K562 (cell line): ENCODE data around the gene ADORA2B. TPM values are rescaled to one million over a fixed set of nuclear protein-coding genes. Genes with fewer than 3 reads are reported as not detected.

Source experiments
- ATAC-seq: fragments of 200-7000 bp; cut with Tn5 transposase; 3 replicates; pipeline ENCODE4 v1.9.1; 2020; ENCODE audit warnings: moderate library complexity
- BruUV-seq: library from RNA; stranded (reverse); fragments of 400-500 nt; replicated peaks from 2 replicates; lab custom pipeline; 2021; lab: Mats Ljungman, UMichigan
- CTCF ChIA-PET: fragments of 300-600 bp; formaldehyde crosslinking; extraction: SDS; loops from one replicate; lab custom pipeline; 2021; ENCODE audit warnings: low intra/inter-chr PET ratio; lab: Yijun Ruan, JAX
- POLR2A ChIA-PET: fragments of 300-600, 350-650 bp; sonication (Branson Sonifier 250); formaldehyde crosslinking; extraction: SDS; loops from one replicate; lab custom pipeline; 2021; ENCODE audit warnings: antibody characterized with exemption, inconsistent platforms; lab: Yijun Ruan, JAX
- DNase-seq, 4 experiments: peaks; one replicate each; pipeline versions ENCODE4 v3.0.0 to v3.0.0-alpha.2; 2011 to 2018; ENCODE audit warnings: low spot score in 3 of 4, mixed read lengths in 3 of 4; ENCODE audit errors: extremely low read depth in 1 of 4
- FAIRE-seq: peaks from 2 replicates; lab custom pipeline; 2011; peaks lifted over from hg19 to GRCh38; lab: Jason Lieb, UNC
- H2AFZ ChIP-seq: 2 replicates; pipeline ENCODE4 v1.6.0; 2011; ENCODE audit warnings: low read depth, low read length, control low read depth, inconsistent platforms
- H3K27ac ChIP-seq: fragments of 200-600 bp; 3 replicates; pipeline ENCODE4 v1.8.0; 2011; ENCODE audit warnings: low read depth, mild to moderate bottlenecking, control low read depth, inconsistent platforms, low read length, moderate library complexity, mixed read lengths; ENCODE audit errors: extremely low read depth
- H3K27me3 ChIP-seq, 2 experiments: fragments of 300-600 bp in 1 of 2; 2 replicates in 1 of 2; 3 replicates in 1 of 2; pipeline versions ENCODE4 v1.6.0 to v1.8.0; 2011; ENCODE audit warnings: inconsistent platforms in 2 of 2, low read length in 2 of 2, mild to moderate bottlenecking in 1 of 2, mixed read lengths in 1 of 2, moderate library complexity in 1 of 2; ENCODE audit not compliant: control insufficient read depth in 2 of 2, insufficient read depth in 2 of 2
- H3K36me3 ChIP-seq: fragments of 300-600 bp; 3 replicates; pipeline ENCODE4 v1.8.0; 2011; ENCODE audit warnings: mild to moderate bottlenecking, low read length, inconsistent platforms; ENCODE audit not compliant: control insufficient read depth, insufficient read depth
- H3K4me1 ChIP-seq, 2 experiments: fragments of 200-600 bp in 1 of 2; replicated peaks in 1 of 2; 2 replicates in 1 of 2; 3 replicates in 1 of 2; pipeline versions ENCODE4 v1.5.1 to v1.8.0; 2011; ENCODE audit warnings: inconsistent platforms in 2 of 2, low read length in 2 of 2, mild to moderate bottlenecking in 1 of 2, mixed read lengths in 1 of 2, moderate library complexity in 1 of 2; ENCODE audit not compliant: control insufficient read depth in 2 of 2, insufficient read depth in 2 of 2
- H3K4me2 ChIP-seq: 2 replicates; pipeline ENCODE4 v1.6.1; 2011; ENCODE audit warnings: low read length, control low read depth, inconsistent platforms, mixed read lengths; ENCODE audit not compliant: insufficient read depth
- H3K4me3 ChIP-seq: fragments of 200-600 bp; sonication (generic), shearing (Covaris generic); 2 replicates; pipeline ENCODE4 v1.5.1; 2016; ENCODE audit warnings: control low read depth, inconsistent platforms
- H3K79me2 ChIP-seq: fragments of 200-600 bp; 3 replicates; pipeline ENCODE4 v1.8.0; 2011; ENCODE audit warnings: low read length, inconsistent platforms; ENCODE audit not compliant: control insufficient read depth, insufficient read depth
- H3K9ac ChIP-seq, 2 experiments: 2 replicates each; pipeline versions ENCODE4 v1.6.0 to v1.6.1; 2011; ENCODE audit warnings: low read depth in 2 of 2, low read length in 2 of 2, control low read depth in 1 of 2, inconsistent platforms in 1 of 2, mild to moderate bottlenecking in 1 of 2, mixed read lengths in 1 of 2; ENCODE audit not compliant: insufficient read depth in 1 of 2
- H3K9me1 ChIP-seq: one replicate; pipeline ENCODE4 v1.6.0; 2011; ENCODE audit warnings: inconsistent platforms, mild to moderate bottlenecking, low read length, moderate library complexity; ENCODE audit not compliant: control insufficient read depth, insufficient read depth
- H3K9me3 ChIP-seq: replicated peaks from 2 replicates; pipeline ENCODE4 v1.5.1; 2011; ENCODE audit warnings: low read depth, low read length, inconsistent platforms; ENCODE audit not compliant: control insufficient read depth, insufficient read depth
- H4K20me1 ChIP-seq: replicated peaks from 2 replicates; pipeline ENCODE4 v1.6.1; 2011; ENCODE audit warnings: low read length, inconsistent platforms, mixed read lengths; ENCODE audit not compliant: control insufficient read depth, insufficient read depth
- SP2 ChIP-seq: IDR thresholded peaks from 2 replicates; pipeline ENCODE4 v1.6.1; 2011; ENCODE audit warnings: mild to moderate bottlenecking, low read depth, low read length, moderate library complexity; ENCODE audit not compliant: poor library complexity, severe bottlenecking; ENCODE audit errors: extremely low read depth
- ZNF239 ChIP-seq: fragments of 250-450 bp; sonication (Bioruptor Pico); IDR thresholded peaks from 2 replicates; pipeline ENCODE4 v1.4.0; 2020; ENCODE audit warnings: mild to moderate bottlenecking
- ZNF324 ChIP-seq: fragments of 250-450 bp; sonication (Bioruptor Pico); IDR thresholded peaks from 2 replicates; pipeline ENCODE4 v1.4.0; 2020; ENCODE audit warnings: mild to moderate bottlenecking
- WGBS: fragments of 100-300 bp; shearing (Covaris generic); methylation state at CpG from one replicate; pipeline ENCODE4 v1.1.6; 2016; ENCODE audit warnings: low coverage, mixed read lengths; ENCODE audit not compliant: insufficient coverage; ENCODE audit errors: missing lambda C conversion rate; 5-methylcytosine and 5-hydroxymethylcytosine counted together
- in situ Hi-C: fragments of 300-500 bp; cut with MboI; formaldehyde crosslinking; loops from 4 replicates; pipeline ENCODE4 v1.15.0; 2018; ENCODE audit warnings: inconsistent platforms, mixed read lengths
- intact Hi-C: fragments of 100-400 bp; cut with micrococcal nuclease; formaldehyde crosslinking; loops from 2 replicates; pipeline ENCODE4 v1.14.2; 2022
- polyA plus RNA-seq, 8 experiments: library from polyadenylated mRNA; depleted of rRNA in 4 of 8; stranded (reverse) in 5 of 8; unstranded in 3 of 8; fragments of >200 nt; fragmentation: Nextera tagmentation in 2 of 8; fragmentation: Illumina TruSeq in 1 of 8; extraction: Ambion mirVana in 2 of 8; extraction: Trizol in 1 of 8; gene quantifications; 2 replicates each; pipeline versions ENCODE4 v1.2.1 to v1.2.3, GENCODE V29; 2011 to 2014; ENCODE audit warnings: inconsistent platforms in 1 of 8, missing spikeins in 1 of 8
- total RNA-seq, 7 experiments: library from RNA; depleted of rRNA in 6 of 7; stranded (reverse); fragments of >200 nt in 6 of 7; fragmentation: Illumina TruSeq in 2 of 7; extraction: Trizol in 2 of 7; gene quantifications; 2 replicates each; pipeline versions ENCODE4 v1.2.1 to v1.2.3, GENCODE V29; 2011 to 2021; ENCODE audit warnings: low replicate concordance in 1 of 7
- TF ChIP-seq, protein P1 (sequence below): IDR thresholded peaks from 2 replicates; pipeline ENCODE4 v1.6.1; 2014; ENCODE audit warnings: antibody characterized with exemption
- TF ChIP-seq, protein P2 (sequence below): fragments of 150-350 bp; IDR thresholded peaks from 2 replicates; pipeline ENCODE4 v1.6.1; 2014; ENCODE audit warnings: low read depth, mild to moderate bottlenecking, low read length, borderline replicate concordance

ADORA2B gene
- total and polyA plus RNA-seq, 9 of the 15 experiments (the other 6 are each of a cell fraction or from before 2014, with no cell fraction given) = 6.4 to 16.6 (median 10.5) TPM

DNA sequence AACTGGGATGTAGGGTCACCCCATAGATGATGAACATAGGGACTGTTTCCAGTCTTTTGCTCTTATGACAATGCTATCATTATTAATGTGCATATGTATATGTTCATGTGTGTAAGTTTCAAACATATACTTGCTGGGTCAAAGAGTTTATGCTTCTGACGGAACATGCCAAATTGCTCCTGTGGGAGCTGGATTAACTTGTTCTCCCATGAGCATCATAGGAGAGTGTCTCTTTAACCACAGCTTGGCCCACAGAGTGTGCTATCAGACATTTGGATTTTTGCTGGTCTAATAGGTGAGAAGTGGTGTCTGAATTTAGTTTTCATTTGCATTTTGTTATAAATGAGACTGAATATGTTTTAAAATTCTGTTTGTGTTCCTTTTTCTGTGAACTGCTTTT is 22.3 kb upstream of the ADORA2B start:
- ChIA-PET POLR2A (interaction anchor here (0.7 kb wide), 1 partner anchor 48 kb away, joined by 3 read pairs; no protein-coding TSS in a partner anchor), CTCF (no interaction called here)
- Histone ChIP-seq H3K9me1 (no peaks in the 10 kb centered on the region), H3K9ac (no peak overlapping the region), H4K20me1 (no peaks in the 10 kb centered on the region), H3K27me3 (no peaks in the 10 kb centered on the region), H3K9me3 (no peaks in the 10 kb centered on the region), H3K4me3 (no peak overlapping the region), H3K4me2 (no peak overlapping the region), H2AFZ (no peak overlapping the region), H3K79me2 (no peaks in the 10 kb centered on the region), H3K36me3 (no peaks in the 10 kb centered on the region), H3K4me1 (peaks cover 0 to 5% of the 10 kb centered on the region in 2 experiments; a peak in 2 of 5 replicates), H3K27ac (no peak overlapping the region)
- FAIRE-seq (no peak), ATAC-seq (no peak), DNase-seq (no peak)
- TF ChIP-seq, protein P1, sequence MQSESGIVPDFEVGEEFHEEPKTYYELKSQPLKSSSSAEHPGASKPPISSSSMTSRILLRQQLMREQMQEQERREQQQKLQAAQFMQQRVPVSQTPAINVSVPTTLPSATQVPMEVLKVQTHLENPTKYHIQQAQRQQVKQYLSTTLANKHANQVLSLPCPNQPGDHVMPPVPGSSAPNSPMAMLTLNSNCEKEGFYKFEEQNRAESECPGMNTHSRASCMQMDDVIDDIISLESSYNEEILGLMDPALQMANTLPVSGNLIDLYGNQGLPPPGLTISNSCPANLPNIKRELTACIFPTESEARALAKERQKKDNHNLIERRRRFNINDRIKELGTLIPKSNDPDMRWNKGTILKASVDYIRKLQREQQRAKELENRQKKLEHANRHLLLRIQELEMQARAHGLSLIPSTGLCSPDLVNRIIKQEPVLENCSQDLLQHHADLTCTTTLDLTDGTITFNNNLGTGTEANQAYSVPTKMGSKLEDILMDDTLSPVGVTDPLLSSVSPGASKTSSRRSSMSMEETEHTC = no peak
- TF ChIP-seq, protein P2, sequence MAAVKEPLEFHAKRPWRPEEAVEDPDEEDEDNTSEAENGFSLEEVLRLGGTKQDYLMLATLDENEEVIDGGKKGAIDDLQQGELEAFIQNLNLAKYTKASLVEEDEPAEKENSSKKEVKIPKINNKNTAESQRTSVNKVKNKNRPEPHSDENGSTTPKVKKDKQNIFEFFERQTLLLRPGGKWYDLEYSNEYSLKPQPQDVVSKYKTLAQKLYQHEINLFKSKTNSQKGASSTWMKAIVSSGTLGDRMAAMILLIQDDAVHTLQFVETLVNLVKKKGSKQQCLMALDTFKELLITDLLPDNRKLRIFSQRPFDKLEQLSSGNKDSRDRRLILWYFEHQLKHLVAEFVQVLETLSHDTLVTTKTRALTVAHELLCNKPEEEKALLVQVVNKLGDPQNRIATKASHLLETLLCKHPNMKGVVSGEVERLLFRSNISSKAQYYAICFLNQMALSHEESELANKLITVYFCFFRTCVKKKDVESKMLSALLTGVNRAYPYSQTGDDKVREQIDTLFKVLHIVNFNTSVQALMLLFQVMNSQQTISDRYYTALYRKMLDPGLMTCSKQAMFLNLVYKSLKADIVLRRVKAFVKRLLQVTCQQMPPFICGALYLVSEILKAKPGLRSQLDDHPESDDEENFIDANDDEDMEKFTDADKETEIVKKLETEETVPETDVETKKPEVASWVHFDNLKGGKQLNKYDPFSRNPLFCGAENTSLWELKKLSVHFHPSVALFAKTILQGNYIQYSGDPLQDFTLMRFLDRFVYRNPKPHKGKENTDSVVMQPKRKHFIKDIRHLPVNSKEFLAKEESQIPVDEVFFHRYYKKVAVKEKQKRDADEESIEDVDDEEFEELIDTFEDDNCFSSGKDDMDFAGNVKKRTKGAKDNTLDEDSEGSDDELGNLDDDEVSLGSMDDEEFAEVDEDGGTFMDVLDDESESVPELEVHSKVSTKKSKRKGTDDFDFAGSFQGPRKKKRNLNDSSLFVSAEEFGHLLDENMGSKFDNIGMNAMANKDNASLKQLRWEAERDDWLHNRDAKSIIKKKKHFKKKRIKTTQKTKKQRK = no peak
- no peak for TF ChIP-seq SP2
- no peak for TF ChIP-seq ZNF324 (CRISPR knock-in tag)
- no peak for TF ChIP-seq ZNF239 (CRISPR knock-in tag)
- in situ Hi-C loops = no loop called here
- intact Hi-C loops = no loop called here
- whole genome bisulfite sequencing = 67% methylated on average over 1 of the region's 1 CpG
- BruUV-seq = no TSS peak
